SU-DHL-6 (cell line): ENCODE measurements around the gene TOR2A.

Source experiments
- EZH2phosphoT487 ChIP-seq: fragments of 200-600 bp; sonication (generic), shearing (Covaris generic); conservative IDR thresholded peaks from 2 replicates; pipeline ENCODE4 v1.6.1; 2018; ENCODE audit warnings: mild to moderate bottlenecking, antibody characterized with exemption, low read length, moderate library complexity, mixed read lengths
- TF ChIP-seq, protein P1 (sequence below): fragments of 200-600 bp; sonication (generic); IDR thresholded peaks from one replicate; pipeline ENCODE4 v1.5.1; 2017; ENCODE audit warnings: antibody characterized with exemption, mild to moderate bottlenecking, low read length, moderate library complexity; ENCODE audit not compliant: insufficient read depth, poor library complexity, severe bottlenecking

DNA sequence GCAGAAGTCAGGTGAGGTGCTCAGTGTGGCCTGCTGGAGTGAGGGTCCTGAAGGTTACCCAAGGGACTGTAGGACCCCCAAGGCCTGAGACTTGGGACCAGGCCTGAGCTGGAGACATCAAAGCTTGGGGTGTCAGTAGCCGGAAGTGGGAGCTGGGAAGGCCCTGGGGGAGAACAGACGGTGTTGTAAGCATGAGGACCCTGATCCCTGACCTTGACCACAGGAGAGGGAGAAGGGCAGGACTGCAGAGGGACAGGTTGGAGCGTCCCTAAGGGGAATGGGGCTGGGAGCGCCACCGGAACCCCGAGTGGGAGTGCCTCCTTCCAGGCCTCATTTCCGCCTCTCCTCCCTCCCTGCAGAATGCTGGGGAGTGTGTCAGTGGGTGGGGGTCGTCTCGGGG, 18.7 kb downstream of the TOR2A start:
- TF ChIP-seq, protein P1, sequence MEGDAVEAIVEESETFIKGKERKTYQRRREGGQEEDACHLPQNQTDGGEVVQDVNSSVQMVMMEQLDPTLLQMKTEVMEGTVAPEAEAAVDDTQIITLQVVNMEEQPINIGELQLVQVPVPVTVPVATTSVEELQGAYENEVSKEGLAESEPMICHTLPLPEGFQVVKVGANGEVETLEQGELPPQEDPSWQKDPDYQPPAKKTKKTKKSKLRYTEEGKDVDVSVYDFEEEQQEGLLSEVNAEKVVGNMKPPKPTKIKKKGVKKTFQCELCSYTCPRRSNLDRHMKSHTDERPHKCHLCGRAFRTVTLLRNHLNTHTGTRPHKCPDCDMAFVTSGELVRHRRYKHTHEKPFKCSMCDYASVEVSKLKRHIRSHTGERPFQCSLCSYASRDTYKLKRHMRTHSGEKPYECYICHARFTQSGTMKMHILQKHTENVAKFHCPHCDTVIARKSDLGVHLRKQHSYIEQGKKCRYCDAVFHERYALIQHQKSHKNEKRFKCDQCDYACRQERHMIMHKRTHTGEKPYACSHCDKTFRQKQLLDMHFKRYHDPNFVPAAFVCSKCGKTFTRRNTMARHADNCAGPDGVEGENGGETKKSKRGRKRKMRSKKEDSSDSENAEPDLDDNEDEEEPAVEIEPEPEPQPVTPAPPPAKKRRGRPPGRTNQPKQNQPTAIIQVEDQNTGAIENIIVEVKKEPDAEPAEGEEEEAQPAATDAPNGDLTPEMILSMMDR: no peak
- TF ChIP-seq EZH2phosphoT487: no peak
